ENCODE measurements around the gene GOLIM4.

Gene GOLIM4

DNA sequence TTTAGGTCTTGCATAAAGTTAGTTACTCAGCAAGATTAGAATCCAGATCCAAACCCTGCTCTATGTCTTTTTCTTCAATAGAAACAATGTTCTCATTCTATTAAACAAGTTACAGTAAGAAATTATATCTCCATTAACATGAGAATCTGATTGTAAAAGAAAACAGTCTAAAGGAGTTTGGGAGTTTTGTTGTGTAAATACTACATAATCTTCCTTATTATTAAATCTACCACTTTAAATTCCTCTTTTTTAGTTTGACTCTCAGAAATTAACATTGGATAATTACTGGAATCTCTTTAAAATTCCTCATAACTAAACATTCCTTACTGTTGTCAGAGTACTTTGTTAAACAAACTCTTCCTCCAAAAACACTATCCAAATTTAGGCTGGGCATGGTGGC lies 1.7 kb upstream of the GOLIM4 start:
- no peak for DNase-seq

DNA sequence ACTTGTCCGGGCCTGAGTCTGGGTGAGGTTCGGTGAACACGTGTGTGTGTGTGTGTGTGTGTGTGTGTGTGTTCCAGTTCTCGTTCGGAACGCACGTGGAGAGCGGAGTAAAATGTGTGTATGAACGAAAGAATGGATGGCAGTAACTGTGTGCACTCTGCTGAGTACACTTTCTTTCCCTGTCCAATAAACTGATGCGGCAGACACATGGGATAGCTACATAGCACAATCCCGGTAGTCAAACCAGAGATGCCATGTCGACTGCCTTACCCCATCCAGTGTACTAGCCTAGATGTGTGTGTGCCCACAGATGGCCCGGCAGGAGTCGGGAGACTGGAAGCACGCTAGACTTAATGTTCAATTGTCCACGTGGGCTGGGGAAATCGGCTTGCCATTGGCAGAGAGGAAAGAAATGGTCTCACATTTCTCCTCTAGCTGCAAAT lies 507 bp upstream of the GOLIM4 start:
- peak; percentile 1 to 19 for DNase-seq

DNA sequence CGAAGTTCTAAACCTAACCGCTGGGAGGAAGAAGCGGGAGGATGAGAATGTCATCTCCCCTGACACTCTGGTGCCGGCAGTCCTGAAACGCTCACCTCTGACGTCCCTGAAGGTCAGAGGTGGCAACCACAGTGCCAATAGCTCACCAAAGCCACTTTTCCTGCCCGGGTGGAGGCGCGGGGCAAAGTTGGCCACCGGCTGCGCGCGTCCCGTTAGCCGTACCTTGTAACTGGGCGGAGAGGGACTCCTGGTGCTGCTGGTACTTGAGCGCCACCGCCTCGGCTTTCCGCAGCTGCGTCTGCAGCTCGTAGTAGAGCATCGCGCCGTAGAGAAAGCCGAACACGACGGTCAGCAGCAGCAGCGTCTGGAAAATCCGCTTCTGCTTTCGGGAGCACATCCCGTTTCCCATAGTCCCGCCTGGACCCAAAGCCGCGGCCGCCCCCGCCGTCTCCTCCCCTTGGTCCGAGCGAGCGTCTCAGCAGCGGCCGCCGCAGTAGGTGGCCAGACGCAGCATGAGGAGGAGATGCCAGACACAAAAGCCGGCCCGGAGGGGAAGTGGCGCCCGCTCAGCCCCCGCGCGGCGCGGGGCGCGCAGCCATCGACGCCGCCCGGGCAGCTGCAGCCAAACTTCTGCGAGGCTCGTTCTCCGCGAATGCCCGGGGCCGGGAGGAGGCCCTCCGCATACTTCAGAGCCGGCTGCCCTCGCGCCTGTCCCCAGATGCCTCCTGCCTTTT lies 680 bp downstream of the GOLIM4 start:
- DNase-seq: peak; percentile 27 to 29

DNA sequence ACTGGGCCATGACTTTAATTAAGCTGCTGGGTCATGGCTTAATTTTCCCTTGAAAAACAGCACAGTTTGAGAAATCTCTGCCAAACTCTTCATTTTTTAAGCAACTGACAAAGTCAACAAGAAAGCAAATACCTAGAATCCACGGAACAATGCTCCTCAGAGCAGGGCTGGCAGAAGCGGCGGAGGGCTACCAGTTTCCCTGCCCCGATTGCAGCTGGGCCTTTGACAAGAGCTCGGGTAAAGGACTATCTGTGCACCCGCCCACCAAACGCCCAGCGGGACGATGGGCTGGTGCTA lies 1.2 kb downstream of the GOLIM4 start:
- DNase-seq: no peak

DNA sequence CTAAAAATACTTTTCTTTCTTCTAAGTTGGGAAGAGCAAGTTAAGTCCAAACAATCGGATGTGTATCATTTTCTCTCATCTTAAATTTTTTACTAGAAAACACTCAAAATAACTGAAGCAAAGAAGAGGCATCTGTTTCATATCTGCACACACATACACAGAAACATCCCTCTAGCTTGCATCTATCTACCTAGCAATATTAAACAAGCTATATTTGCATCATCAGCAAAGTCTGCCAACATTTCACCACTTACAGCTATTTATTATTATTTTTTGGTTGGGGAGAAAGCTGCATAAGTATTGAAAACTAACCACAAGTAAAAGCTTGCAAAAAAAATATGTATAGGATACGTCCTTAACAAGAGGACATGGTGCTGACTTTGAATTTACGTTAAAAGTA lies 1.9 kb downstream of the GOLIM4 start:
- DNase-seq: no peak

DNA sequence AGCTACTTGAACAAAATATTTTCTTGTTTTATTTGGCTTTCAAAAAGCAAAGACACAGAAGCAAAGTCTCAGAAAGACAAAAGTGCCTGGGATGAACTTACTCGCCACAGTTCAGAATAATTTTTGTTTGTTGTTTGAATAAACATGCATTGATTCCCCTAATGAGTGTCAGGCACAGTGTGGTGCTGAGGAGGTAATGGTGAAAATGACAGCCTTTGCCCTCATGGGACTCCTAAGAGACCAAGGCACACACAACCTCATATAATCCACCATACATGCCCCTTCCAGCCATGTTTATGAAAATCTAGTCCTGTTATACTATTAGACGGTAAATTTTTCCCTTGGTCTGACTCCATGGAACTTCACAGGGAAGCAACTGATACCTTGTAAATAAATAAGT lies 2.5 kb downstream of the GOLIM4 start:
- DNase-seq: no peak

DNA sequence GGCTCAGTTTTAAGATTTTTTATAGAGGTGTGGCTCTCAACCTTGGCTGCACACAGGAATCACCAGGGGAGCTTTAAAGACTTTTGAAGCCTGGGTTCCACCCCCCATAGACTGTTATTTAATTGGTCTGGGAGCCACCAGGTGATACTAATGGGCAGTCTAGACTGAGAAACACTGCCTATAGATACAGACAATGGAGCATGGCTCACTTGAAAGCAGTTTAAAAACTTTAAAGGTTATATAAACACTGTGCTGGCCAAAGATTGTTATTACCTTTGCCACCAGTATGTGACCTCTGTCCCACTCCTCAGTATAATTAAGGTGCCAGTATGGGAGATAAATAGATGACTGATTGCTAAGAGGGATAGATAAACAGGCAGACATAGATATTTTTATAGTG lies 3.8 kb downstream of the GOLIM4 start:
- no peak for DNase-seq

DNA sequence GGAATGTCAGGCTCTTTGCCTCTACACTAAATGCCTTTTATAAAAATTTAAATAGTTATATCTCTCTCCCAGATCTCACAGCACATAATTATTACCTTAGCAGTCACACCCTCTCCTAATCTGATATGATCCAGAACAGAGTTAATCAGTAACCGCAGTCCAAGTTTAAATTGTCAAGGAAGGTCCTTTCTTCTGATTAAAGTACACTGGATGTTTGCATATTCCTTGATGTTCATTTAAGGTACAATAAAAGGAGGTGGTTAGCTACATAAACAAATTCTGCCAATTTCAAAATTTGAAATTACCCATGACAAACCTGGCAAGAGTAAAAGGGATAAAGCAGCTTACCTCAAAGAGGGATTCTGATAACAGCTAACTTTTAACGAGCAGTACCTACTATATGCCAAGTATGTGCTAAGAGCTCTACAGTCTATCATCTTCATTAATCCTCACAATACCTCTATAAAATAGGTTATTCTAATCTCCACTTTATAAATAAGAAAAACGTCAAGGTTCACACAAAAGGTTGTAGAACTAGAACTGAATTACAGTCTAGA lies 4.3 kb downstream of the GOLIM4 start:
- DNase-seq: no peak

DNA sequence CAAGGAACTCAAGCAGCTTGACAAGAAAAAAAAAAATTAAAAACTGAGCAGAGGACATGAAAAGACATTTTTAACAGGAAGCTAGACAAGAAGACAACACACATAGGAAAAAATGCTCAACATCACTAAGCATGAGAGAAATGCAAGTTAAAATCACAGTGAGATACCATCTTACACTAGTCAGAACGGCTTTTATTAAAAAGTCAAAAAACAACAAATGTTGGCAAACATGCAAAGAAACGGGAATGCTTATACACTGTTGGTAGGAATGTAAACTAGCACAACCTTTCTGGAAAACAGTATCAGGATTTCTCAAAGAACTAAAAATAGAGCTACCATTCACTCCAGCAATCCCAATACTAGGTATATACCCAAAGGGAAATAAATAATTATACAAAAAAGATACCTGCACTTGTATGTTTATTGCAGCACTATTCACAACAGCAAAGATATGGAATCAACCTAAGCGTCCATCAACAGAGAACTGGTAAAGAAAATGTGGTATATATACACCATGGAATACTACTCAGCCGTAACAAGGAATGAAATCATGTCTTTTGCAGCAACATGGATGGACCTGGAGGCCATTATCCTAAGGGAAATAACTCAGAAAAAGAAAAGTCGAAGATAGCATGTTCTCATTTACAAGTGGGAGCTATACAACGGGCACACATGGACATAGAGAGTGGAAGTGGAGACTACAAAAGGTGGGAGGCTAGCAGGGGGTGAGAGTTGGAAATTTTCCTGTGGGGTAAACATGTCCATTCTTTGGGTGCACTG lies 5.2 kb downstream of the GOLIM4 start:
- DNase-seq: no peak

DNA sequence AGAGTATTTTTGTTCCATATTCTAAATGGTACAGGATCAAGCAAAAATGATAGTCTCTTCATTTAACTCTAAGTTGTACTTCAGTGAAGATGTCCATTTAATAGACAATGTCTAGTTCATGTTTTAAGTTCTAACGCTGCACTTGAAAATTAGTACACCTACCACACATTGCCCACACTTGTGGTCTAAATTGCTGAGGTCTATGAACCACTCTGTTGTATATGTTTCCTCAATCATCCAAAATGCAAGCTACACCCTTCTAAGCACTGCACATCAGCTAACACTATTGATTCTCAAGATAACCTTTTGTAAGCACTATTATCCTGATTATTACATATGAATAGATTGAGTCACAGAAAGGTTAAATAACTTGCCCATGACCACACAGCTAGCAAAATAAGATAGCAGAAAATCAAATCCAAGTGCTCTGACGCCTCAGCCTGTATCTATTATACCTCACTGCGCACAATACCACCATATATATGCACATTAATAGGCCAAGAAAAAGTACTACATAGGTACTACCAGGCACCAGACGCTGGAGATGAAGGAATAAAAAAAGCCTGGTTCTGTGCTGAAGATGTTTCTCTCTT lies 6.4 kb downstream of the GOLIM4 start:
- DNase-seq: no peak

DNA sequence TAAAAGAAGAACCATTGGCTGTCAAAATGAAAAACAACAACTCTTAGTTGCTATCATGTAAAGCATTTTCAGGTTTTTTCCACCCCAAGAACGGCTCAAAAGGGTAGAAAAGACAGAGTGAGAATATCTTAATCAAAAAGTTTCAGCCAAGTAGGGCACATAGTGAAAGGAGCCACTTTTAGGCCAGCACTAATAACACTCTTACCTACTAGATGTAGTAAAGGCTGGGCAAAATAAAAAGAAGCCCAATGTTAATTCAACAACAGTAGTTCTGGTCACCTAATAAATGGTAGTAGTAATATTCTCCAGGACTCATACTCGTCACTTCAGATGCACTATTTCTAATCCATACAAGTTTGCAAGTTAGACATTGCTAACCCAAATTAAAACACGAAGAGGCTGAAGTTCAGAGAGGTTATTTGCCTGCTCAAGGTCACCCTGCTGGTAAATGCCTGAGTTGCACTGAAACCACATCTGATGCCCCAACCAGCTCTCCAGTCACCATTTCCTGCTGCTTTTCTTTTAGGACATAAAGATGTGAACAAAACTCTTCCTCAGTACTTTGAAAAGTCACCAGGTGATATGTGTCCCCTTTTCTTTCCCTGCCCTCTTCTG lies 7.5 kb downstream of the GOLIM4 start:
- DNase-seq: peak in 1 of 2 experiments; percentile 4

DNA sequence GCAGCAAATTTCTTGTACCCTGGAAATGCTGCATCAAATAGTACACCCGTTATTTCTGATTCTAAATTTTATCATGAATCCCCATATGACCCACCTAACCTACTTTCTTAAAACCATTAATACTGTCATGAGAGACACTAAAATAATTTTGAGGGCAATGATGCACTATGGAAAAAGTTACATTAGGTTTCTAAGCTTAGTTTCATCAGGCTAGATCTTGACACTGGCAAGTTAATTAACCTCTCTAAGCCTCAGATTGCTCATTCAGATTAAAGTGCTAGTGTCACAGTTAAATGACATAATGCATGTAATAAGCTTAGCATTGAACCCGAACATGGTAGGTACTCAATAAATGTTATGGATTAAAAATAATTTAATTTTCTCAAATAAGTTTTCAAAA lies 8.2 kb downstream of the GOLIM4 start:
- no peak for DNase-seq

DNA sequence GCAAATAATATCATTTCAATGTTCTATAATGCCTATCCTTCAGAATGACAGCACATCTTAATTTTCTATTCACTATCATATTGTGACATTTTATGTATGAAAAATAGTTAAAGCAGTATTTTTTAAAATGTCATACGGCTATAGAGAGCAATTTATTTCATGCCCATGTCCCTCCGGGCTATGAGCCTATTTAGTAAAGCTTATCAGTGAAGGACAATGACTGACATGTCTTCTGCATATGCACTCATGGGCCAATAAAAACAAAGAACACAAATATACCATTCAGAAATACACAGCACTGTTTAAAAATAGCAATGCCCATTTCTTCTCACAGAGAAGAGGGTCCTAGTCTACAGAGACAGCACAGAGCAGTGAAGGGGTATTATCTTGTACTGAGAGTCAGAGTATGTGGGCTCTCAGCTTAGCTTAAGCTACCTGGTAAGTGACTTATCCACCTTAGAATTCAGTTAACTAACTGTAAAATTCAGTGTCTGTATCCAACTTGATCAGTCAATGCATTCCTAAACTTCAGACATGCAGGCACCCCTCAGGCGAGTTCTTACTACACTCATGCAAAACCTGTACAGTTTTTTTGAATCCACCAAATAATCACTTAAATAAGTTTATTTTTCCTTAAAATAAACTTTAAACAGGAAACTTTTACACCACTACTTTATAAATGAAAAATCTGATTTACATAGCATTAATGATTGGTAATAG lies 9.0 kb downstream of the GOLIM4 start:
- DNase-seq: no peak

DNA sequence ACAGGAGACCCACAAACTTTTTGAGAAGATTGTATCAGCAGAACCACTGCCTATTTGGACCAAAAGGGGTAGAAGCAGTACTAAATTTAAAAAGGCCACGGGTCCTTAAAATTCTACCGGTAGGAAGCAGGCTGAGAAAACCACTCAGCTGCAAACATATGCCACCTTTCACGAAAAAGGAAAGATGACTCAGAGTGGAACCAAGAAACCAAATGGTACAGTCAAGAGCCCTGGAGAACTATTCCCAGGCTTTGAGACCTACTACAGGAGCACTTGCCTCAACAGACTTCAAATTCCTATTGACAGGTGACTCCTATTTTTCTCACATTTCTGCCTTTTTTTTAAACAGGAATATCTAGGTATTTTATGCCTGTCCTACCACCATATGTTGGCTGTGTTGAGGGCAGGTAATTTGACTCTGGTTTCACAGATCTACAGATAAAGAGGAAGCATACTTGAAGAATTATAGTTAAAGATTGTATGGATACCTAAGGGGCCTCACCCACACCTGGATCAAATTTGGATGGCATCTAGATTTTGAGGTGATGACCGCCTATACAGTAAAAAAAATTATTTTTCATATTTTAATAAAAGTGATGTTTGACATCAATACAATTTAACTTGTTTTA lies 10.1 kb downstream of the GOLIM4 start:
- no peak for DNase-seq

DNA sequence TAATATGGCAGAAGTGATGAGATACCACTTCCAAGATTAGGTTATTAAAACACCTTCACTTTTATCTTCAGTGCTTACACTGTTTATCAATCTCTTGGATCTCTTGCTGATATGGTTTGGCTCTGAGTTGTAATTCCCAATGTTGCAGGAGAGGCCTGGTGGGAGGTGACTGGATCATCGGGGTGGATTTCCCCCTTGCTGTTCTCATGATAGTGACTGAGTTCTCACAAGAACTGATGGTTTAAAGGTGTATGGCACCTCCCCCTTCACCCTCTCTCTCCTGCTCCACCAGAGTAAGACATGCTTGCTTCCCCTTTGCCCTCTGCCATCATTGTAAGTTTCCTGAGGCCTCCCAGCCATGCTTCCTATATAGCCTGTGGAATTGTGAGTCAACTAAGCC lies 11.8 kb downstream of the GOLIM4 start:
- DNase-seq: no peak

DNA sequence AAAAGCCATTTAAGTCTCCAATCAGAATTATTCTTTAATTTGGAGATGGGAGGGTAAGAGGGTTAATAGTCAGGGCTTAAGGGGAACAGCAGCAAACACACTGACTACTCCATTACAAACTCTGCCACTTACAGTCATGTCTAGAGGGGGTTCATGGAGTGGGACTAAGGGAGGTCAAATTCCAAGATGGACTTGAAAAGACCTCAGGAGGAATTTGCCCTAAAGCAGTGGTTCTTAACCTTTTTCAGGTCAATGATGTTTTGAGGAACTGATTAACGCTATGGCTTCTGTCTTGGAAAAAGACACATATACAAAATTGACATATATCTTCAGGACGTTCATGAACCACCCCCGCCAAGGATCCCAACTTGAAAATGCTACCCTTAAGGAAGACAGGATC lies 13.9 kb downstream of the GOLIM4 start:
- DNase-seq: no peak

DNA sequence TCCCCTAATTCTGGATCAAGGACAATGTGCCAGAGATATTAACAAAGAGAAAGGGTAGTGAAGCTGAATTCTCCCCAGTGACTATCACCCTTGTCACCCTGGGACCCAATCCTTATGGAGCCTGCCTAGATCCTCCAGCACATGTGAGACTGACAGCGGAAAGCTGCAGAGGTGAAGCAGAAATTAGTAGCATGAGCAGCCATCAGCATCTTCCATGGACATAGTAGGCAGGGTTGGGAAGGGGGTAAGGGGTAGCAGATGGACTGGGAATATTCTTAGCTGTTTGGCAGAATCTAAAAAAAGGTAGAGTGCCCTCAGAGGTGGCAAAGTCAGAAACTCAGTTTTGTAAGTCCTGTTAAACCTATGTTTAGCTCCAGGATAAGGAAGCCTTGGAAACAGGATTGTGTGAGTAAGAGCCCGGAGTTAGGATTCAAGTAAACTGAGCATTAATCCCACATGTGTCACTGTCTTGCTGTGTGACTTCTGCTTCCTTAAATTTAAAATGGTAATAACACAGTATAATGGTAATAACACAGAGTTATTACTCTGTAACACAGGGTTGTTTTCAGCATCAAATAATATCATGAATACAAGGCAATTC lies 14.5 kb downstream of the GOLIM4 start:
- no peak for DNase-seq

DNA sequence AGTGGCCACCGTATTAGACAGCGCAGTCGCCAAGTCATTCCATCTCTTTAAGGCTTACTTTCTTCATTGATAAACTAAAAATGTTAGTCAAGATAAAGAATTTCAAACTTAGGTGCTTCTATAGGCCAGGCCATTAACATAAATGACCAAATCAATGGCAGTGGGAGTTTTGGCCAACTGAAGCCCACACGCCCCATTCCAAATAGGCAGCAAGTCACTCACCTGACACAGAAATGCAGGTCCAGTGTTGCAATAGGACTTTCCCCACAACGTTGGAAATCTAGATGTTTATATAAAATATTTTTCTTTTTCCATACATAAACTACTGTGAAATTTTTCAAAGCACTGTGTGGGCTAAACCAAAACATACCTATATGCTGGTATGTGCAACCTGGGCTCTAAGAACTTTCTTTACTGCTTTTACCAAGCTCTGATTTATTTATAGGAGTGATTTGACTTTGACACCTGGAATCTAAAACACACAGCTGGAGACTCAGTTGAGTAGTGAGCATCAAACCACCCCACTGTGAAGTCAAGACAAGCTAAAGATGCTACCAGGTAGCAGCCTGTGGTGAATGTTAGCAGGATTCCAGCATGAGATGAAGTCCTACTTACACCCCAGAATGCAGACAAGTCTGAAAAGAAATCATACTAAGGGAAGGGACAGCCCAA lies 15.1 kb downstream of the GOLIM4 start:
- no peak for DNase-seq

DNA sequence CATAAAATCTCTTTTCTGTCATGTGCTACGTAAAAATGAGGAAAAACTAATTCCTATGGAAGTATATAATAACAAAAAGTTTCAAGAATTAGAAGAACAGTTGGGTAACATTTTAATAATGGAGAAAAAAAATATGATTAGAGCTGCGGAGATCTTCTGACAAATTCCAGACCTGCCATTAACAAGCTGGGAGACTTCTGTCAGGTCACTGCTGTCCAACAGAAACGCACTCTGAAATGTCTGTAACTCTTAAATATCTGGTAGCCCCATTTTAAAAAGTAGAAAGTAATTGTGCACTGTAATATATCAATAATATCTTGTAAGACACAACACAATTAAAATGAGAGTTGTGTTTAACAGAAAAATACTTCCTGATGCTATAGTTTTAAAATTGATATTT lies 15.7 kb downstream of the GOLIM4 start:
- no peak for DNase-seq

DNA sequence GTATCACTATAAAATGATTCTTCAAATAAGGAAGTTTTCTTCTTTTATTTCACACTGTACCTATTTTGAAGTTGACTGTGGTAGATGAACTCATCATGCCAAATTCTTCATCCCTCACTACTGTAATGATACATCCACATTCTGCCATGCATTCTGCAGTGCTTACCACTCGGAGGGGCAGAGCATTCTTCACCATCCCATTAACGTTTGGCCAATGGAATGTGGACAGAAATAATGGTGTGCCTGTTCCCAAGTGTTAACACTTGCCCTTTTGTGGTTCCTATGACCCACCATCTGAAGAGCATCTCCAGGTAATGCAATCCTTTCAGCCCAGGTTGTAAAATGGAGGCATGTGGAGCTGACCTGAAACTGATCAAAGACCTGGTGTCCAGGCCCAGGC lies 18.6 kb downstream of the GOLIM4 start:
- no peak for DNase-seq

DNA sequence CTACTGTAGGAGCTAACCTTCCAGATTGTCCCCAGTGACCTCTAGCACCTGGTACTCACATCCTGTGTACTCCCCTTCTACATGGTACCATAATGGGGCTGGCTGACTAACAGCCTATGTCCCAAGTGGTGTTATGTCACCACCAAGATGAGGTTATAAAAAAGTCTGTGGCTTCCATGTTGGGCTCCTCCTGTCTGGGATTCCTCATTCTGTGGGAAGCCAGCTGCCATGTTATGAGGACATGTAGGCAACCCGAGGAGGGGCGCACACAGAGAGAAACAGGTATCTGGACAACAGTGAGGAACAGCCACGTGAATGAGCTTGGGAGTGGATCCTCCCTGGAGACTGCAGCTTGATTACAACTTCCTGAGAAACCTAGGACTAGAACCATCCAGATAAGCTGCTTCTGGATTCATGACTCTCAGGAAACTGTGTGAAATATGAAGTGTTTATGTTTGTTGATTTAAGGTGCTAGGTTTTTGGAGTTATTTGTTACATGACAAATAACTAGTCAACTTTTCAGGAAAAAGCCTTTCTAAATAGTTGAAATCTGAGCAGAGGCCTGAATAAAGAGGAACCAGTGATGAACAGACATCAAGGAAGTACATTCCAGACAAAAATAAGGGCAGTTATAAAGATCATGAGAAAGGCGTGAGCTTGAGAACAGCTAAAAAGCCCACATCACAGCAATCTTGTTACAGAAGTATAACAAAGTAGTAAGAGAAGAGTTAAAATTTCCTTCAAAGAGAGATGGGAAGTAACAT lies 21.7 kb downstream of the GOLIM4 start:
- no peak for DNase-seq

All from activated CD4-positive, alpha-beta T cell treated with anti-CD3 and anti-CD28 coated beads, Interleukin-2, amount 50 U/mL, for 48 hours (primary cell).